Stimulated activated CD8-positive, alpha-beta memory T cell treated with anti-CD3 and anti-CD28 coated beads, Interleukin-12 subunit alpha, Interleukin-12 subunit beta, amount 100 ng/mL, for 24 hours (primary cell): ENCODE data around the gene TAAR1.
"Not testable (repeated sequence)": the region's sequence is repeated elsewhere in the genome, so short reads cannot be mapped to it uniquely, and the experiment has no call there.

Experiments used
- DNase-seq: peaks from one replicate; pipeline ENCODE4 v3.0.0-alpha.2; 2020; ENCODE audit errors: extremely low read depth

TAAR1 gene

GRCh38 chr6:132661906-132662305, 2.9 kb upstream of the TAAR1 start:
- DNase-seq: no peak

GRCh38 chr6:132651062-132651461, 7.9 kb downstream of the TAAR1 start:
- DNase-seq: no peak

GRCh38 chr6:132650429-132650828, 8.6 kb downstream of the TAAR1 start:
- no peak for DNase-seq

- no peak for DNase-seq
These were observed 10.2 kb downstream of the TAAR1 start for GRCh38 chr6:132648828-132649227.

GRCh38 chr6:132648356-132648755, 10.6 kb downstream of the TAAR1 start:
- DNase-seq: no peak

- no peak for DNase-seq
These were observed 15.4 kb downstream of the TAAR1 start for GRCh38 chr6:132643547-132643946.

GRCh38 chr6:132637135-132637534, 21.8 kb downstream of the TAAR1 start:
- not testable (repeated sequence) for DNase-seq

- not testable (repeated sequence) for DNase-seq
These were observed 23.1 kb downstream of the TAAR1 start for GRCh38 chr6:132635906-132636305.

- not testable (repeated sequence) for DNase-seq
These were observed 23.7 kb downstream of the TAAR1 start for GRCh38 chr6:132635288-132635687.

GRCh38 chr6:132634796-132635195, 24.2 kb downstream of the TAAR1 start:
- DNase-seq: no peak

GRCh38 chr6:132633362-132633761, 25.6 kb downstream of the TAAR1 start:
- DNase-seq: no peak

GRCh38 chr6:132624175-132624574, 34.8 kb downstream of the TAAR1 start, which contains the start of gene TAAR2:
Gene TAAR2, minus strand, starts transcription at chr6:132624275. Its CDS starts 0 bp downstream, at chr6:132624275.
- no peak for DNase-seq

- no peak for DNase-seq
These were observed 35.7 kb downstream of the TAAR1 start for GRCh38 chr6:132623106-132623845.

- DNase-seq: no peak
These were observed 42.3 kb downstream of the TAAR1 start for GRCh38 chr6:132616677-132617076.

- DNase-seq: no peak
These were observed 44.4 kb downstream of the TAAR1 start for GRCh38 chr6:132614554-132614953.

GRCh38 chr6:132612449-132613108, 46.4 kb downstream of the TAAR1 start:
- DNase-seq: no peak

GRCh38 chr6:132611616-132612015, 47.4 kb downstream of the TAAR1 start:
- DNase-seq: no peak

- DNase-seq: no peak
These were observed 51.3 kb downstream of the TAAR1 start for GRCh38 chr6:132607544-132608233.

GRCh38 chr6:132604635-132605152, 54.3 kb downstream of the TAAR1 start:
- DNase-seq: no peak

- not testable (repeated sequence) for DNase-seq
These were observed 58.1 kb downstream of the TAAR1 start for GRCh38 chr6:132600900-132601299.

GRCh38 chr6:132598473-132598872, 60.5 kb downstream of the TAAR1 start:
- DNase-seq: no peak

GRCh38 chr6:132596201-132596600, 62.8 kb downstream of the TAAR1 start:
- no peak for DNase-seq
